PC-3 (cell line): ENCODE results near the gene TMEM98.

ENCODE experiments used
- EZH2 ChIP-seq: fragments of 300-600 bp; sonication (generic); IDR thresholded peaks from one replicate; pipeline ENCODE4 v1.6.1; 2017; ENCODE audit warnings: antibody characterized with exemption, mild to moderate bottlenecking, low read length; ENCODE audit not compliant: unreplicated experiment
- EZH2phosphoT487 ChIP-seq: fragments of 300-600 bp; sonication (generic); IDR thresholded peaks from 2 replicates; pipeline ENCODE4 v1.6.1; 2018; ENCODE audit warnings: mild to moderate bottlenecking, antibody characterized with exemption, low read length, borderline replicate concordance
- TF ChIP-seq, protein P1 (sequence below): fragments of 300-600 bp; sonication (generic); conservative IDR thresholded peaks from 2 replicates; pipeline ENCODE4 v1.5.1; 2017; ENCODE audit warnings: antibody characterized with exemption, low read depth, mild to moderate bottlenecking, low read length

GRCh38 chr17:32914181-32914580 is 13.8 kb upstream of the TMEM98 start:
- TF ChIP-seq, protein P1, sequence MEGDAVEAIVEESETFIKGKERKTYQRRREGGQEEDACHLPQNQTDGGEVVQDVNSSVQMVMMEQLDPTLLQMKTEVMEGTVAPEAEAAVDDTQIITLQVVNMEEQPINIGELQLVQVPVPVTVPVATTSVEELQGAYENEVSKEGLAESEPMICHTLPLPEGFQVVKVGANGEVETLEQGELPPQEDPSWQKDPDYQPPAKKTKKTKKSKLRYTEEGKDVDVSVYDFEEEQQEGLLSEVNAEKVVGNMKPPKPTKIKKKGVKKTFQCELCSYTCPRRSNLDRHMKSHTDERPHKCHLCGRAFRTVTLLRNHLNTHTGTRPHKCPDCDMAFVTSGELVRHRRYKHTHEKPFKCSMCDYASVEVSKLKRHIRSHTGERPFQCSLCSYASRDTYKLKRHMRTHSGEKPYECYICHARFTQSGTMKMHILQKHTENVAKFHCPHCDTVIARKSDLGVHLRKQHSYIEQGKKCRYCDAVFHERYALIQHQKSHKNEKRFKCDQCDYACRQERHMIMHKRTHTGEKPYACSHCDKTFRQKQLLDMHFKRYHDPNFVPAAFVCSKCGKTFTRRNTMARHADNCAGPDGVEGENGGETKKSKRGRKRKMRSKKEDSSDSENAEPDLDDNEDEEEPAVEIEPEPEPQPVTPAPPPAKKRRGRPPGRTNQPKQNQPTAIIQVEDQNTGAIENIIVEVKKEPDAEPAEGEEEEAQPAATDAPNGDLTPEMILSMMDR = no peak
- TF ChIP-seq EZH2 (no peak), EZH2phosphoT487 (no peak)
